GM18909 (cell line): ENCODE results near the gene ELAVL2.

Experiments
- ATAC-seq: cut with Tn5 transposase; IDR thresholded peaks from one replicate; pipeline ENCODE4 v1.9.1; 2021; ENCODE audit warnings: mild to moderate bottlenecking; ENCODE audit not compliant: unreplicated experiment, poor library complexity

ELAVL2 gene

GRCh38 chr9:23672151-23672550 is 153.9 kb downstream of the ELAVL2 start:
- no peak for ATAC-seq

- no peak for ATAC-seq
These were observed 156.3 kb downstream of the ELAVL2 start for GRCh38 chr9:23669776-23670175.

- ATAC-seq, result no peak
These were observed 160.4 kb downstream of the ELAVL2 start for GRCh38 chr9:23665635-23666034.

GRCh38 chr9:23665051-23665450 is 161.0 kb downstream of the ELAVL2 start:
- ATAC-seq, result no peak

GRCh38 chr9:23663946-23664345 is 162.1 kb downstream of the ELAVL2 start:
- ATAC-seq, result no peak

GRCh38 chr9:23663536-23663935 is 162.5 kb downstream of the ELAVL2 start:
- no peak for ATAC-seq

GRCh38 chr9:23663125-23663524 is 162.9 kb downstream of the ELAVL2 start:
- ATAC-seq, result no peak

- ATAC-seq, result no peak
These were observed 163.7 kb downstream of the ELAVL2 start for GRCh38 chr9:23662320-23662719.

- no peak for ATAC-seq
These were observed 166.6 kb downstream of the ELAVL2 start for GRCh38 chr9:23659346-23660006.

- no peak for ATAC-seq
These were observed 167.4 kb downstream of the ELAVL2 start for GRCh38 chr9:23658376-23659258.

- no peak for ATAC-seq
These were observed 175.0 kb downstream of the ELAVL2 start for GRCh38 chr9:23651051-23651450.

- no peak for ATAC-seq
These were observed 177.4 kb downstream of the ELAVL2 start for GRCh38 chr9:23648651-23649050.

- ATAC-seq, result no peak
These were observed 181.1 kb downstream of the ELAVL2 start for GRCh38 chr9:23644896-23645295.

- no peak for ATAC-seq
These were observed 181.7 kb downstream of the ELAVL2 start for GRCh38 chr9:23644326-23644725.

- ATAC-seq, result no peak
These were observed 182.3 kb downstream of the ELAVL2 start for GRCh38 chr9:23643656-23644258.
